Body of pancreas (tissue), 4 donors: ENCODE measurements around the gene TMEM260.

Experiments
- CTCF ChIP-seq, 7 experiments: fragments of 450-650 bp in 4 of 7; fragments of 200-600 bp in 3 of 7; sonication (generic) in 3 of 7; IDR thresholded peaks; one replicate each; pipeline ENCODE4 v1.5.1; 2016 to 2019; ENCODE audit warnings: antibody characterized with exemption in 7 of 7
- POLR2A ChIP-seq, 3 donors: fragments of 450-650 bp; IDR thresholded peaks; one replicate each; pipeline ENCODE4 v1.6.1; 2016; ENCODE audit warnings: antibody characterized with exemption in 3 of 3, mild to moderate bottlenecking in 2 of 3

- TF ChIP-seq CTCF (IDR thresholded peaks at IDR 0.05) = no peak
- TF ChIP-seq POLR2A (IDR thresholded peaks at IDR 0.05) = no peak
These were observed 55.4 kb downstream of the TMEM260 start for GRCh38 chr14:56635041-56635440.
